ENCODE data around the gene SCMH1. TPM values are rescaled to one million over a fixed set of nuclear protein-coding genes. Genes with fewer than 3 reads are reported as not detected.

Gene SCMH1
- total RNA-seq, 1 experiment from 2014 or later: 16.5 TPM

DNA sequence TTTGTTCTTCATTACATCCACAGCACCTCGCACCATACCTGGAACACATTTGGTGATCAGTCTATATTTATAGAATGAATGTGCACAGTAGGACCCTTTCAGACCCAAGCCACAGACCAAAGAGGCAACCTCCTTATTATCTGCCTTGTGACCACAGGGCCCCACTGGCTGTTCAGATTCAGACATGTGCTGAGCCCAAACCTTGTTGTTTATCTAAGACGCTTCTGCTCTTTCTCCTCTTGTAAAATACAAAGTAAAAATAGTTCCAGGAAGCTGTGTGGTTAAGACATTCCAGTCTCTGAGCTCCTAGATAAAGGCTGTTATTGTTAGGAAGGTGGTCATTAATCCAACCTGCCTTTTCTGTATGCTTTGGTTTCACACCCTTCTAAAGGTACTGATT lies 3.6 kb upstream of the SCMH1 start:
- Mint-ChIP-seq H3K27me3 (ENCODE audit: low read depth) (peaks cover 30% of the 10 kb centered on the region), H3K9me3 (no peaks in the 10 kb centered on the region), H3K4me1 (peaks cover 6 to 12% of the 10 kb centered on the region in 2 experiments), H3K4me3 (no peak overlapping the region), H3K27ac (no peak overlapping the region), H3K36me3 (ENCODE audit: insufficient read depth in 1 of 3, low read depth in 3 of 3) (no peaks in the 10 kb centered on the region)
- Histone ChIP-seq H3K79me2 (ENCODE audit: insufficient read depth, low read length) (no peaks in the 10 kb centered on the region), H3K27ac (ENCODE audit: insufficient read length, low read depth, low read length) (no peak overlapping the region), H3T11ph (ENCODE audit: low read length) (no peak overlapping the region), H3K9ac (ENCODE audit: extremely low read depth, insufficient read length, low read length) (no peak overlapping the region), H3K18ac (ENCODE audit: insufficient read length, low read depth, low read length) (no peak overlapping the region), H2AFZ (ENCODE audit: low read length) (no peak overlapping the region), H4K8ac (replicated peaks; ENCODE audit: insufficient read length, low read depth, low read length) (no peak overlapping the region), H3K23ac (ENCODE audit: insufficient read length, low read depth, low read length) (no peak overlapping the region), H3K4me1 (ENCODE audit: insufficient read depth, low read length) (peaks cover 2% of the 10 kb centered on the region; the same call in 1 of the 2 replicates), H2BK5ac (ENCODE audit: insufficient read length, low read length) (no peak overlapping the region), H3K14ac (ENCODE audit: insufficient read depth, low read length) (no peak overlapping the region), H4K91ac (ENCODE audit: insufficient read length, low read depth, low read length) (no peak overlapping the region), H2BK120ac (ENCODE audit: low read depth, low read length, poor library complexity, severe bottlenecking) (no peak overlapping the region), H3K56ac (ENCODE audit: insufficient read length, low read depth, low read length) (no peak overlapping the region), H3K23me2 (ENCODE audit: insufficient read length, low read depth, low read length, poor library complexity, severe bottlenecking) (peaks cover 4% of the 10 kb centered on the region), H2BK20ac (ENCODE audit: low read depth, low read length, poor library complexity, severe bottlenecking) (no peak overlapping the region), H3K79me1 (ENCODE audit: insufficient read depth, low read depth, low read length, poor library complexity, severe bottlenecking) (no peaks in the 10 kb centered on the region), H3K27me3 (ENCODE audit: insufficient read depth, low read length) (no peaks in the 10 kb centered on the region), H3K4me2 (ENCODE audit: insufficient read depth, insufficient read length, low read length) (no peak overlapping the region), H3K9me3 (ENCODE audit: control insufficient read depth, low read depth, low read length) (no peaks in the 10 kb centered on the region), H2BK15ac (ENCODE audit: low read depth, low read length) (no peak overlapping the region), H3K4ac (ENCODE audit: low read depth, low read length) (no peak overlapping the region), H2AK5ac (ENCODE audit: insufficient read length, low read length) (no peak overlapping the region), H2BK12ac (ENCODE audit: insufficient read length, low read depth, low read length) (no peak overlapping the region), H4K20me1 (ENCODE audit: control insufficient read depth, insufficient read depth, insufficient read length) (no peaks in the 10 kb centered on the region), H4K5ac (ENCODE audit: insufficient read length, low read depth, low read length) (no peak overlapping the region)
- TF ChIP-seq, protein P1, sequence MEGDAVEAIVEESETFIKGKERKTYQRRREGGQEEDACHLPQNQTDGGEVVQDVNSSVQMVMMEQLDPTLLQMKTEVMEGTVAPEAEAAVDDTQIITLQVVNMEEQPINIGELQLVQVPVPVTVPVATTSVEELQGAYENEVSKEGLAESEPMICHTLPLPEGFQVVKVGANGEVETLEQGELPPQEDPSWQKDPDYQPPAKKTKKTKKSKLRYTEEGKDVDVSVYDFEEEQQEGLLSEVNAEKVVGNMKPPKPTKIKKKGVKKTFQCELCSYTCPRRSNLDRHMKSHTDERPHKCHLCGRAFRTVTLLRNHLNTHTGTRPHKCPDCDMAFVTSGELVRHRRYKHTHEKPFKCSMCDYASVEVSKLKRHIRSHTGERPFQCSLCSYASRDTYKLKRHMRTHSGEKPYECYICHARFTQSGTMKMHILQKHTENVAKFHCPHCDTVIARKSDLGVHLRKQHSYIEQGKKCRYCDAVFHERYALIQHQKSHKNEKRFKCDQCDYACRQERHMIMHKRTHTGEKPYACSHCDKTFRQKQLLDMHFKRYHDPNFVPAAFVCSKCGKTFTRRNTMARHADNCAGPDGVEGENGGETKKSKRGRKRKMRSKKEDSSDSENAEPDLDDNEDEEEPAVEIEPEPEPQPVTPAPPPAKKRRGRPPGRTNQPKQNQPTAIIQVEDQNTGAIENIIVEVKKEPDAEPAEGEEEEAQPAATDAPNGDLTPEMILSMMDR (conservative IDR thresholded peaks at IDR 0.05): no peak
- DNase-seq: no peak
- WGBS (ENCODE audit: extremely low coverage, insufficient read length, low lambda C conversion rate): no CpG with 5 or more reads among the region's 2 CpGs

Data from H9 (cell line).